ENCODE data around the gene POLR2M.

DNA sequence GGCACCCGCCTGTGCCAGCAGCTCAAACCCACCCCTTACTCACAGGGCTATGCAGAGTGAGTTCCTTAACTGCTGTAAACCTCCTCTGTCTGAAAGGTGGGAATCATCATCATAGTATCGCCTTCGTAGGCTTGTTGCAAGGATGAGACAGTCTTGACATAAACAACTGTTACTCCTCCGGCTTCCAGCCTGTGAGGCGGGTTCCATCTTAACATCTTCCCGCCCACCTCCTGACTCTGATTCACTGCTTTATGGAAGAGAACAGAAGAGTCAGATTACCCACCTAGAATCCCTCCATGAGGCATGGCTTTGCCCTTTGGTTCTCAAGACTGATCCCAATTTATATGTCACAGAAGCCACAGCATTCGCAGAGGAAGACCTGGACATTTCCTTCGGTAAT lies 21.9 kb downstream of the POLR2M start:
- no peak for TF ChIP-seq POLR2A (IDR thresholded peaks at IDR 0.05)
- TF ChIP-seq CTCF (IDR thresholded peaks at IDR 0.05 in 8 of 11, conservative IDR thresholded peaks at IDR 0.05 in 3 of 11): no peak
- no peak for TF ChIP-seq POLR2AphosphoS5 (IDR thresholded peaks at IDR 0.05)
